HG02610 (cell line): Measurements from ENCODE around the gene SFXN5.
"Not testable (repeated sequence)": the region's sequence is repeated elsewhere in the genome, so short reads cannot be mapped to it uniquely, and the experiment has no call there.

Experiments used
- ATAC-seq: cut with Tn5 transposase; IDR thresholded peaks from one replicate; pipeline ENCODE4 v1.9.1; 2021; ENCODE audit warnings: mild to moderate bottlenecking, moderate library complexity; ENCODE audit not compliant: unreplicated experiment

SFXN5 gene

GRCh38 chr2:72914589-72915319 lies 156.8 kb downstream of the SFXN5 start:
- no peak for ATAC-seq

- ATAC-seq, result no peak
Observed at GRCh38 chr2:72914206-72914559, 157.3 kb downstream of the SFXN5 start.

- no peak for ATAC-seq
Observed at GRCh38 chr2:72913486-72914205, 157.9 kb downstream of the SFXN5 start.

- ATAC-seq, result no peak
Observed at GRCh38 chr2:72911256-72911655, 160.3 kb downstream of the SFXN5 start.

- ATAC-seq, result no peak
Observed at GRCh38 chr2:72908741-72909140, 162.8 kb downstream of the SFXN5 start.

- not testable (repeated sequence) for ATAC-seq
Observed at GRCh38 chr2:72907369-72907768, 164.1 kb downstream of the SFXN5 start.

- ATAC-seq, result no peak
Observed at GRCh38 chr2:72901426-72901825, 170.1 kb downstream of the SFXN5 start.

GRCh38 chr2:72900191-72900825 lies 171.2 kb downstream of the SFXN5 start:
- no peak for ATAC-seq

GRCh38 chr2:72898585-72898906 lies 173.0 kb downstream of the SFXN5 start:
- no peak for ATAC-seq

GRCh38 chr2:72897785-72898584 lies 173.5 kb downstream of the SFXN5 start:
- ATAC-seq, result no peak

- no peak for ATAC-seq
Observed at GRCh38 chr2:72896446-72896845, 175.1 kb downstream of the SFXN5 start.

GRCh38 chr2:72895759-72896281 lies 175.7 kb downstream of the SFXN5 start:
- no peak for ATAC-seq

GRCh38 chr2:72895154-72895553 lies 176.4 kb downstream of the SFXN5 start:
- ATAC-seq, result no peak

GRCh38 chr2:72894514-72894913 lies 177.0 kb downstream of the SFXN5 start:
- ATAC-seq, result peak; percentile 26

- peak; percentile 65 for ATAC-seq
Observed at GRCh38 chr2:72893594-72894319, 177.8 kb downstream of the SFXN5 start.

- peak; percentile 55 for ATAC-seq
Observed at GRCh38 chr2:72892506-72893173, 178.9 kb downstream of the SFXN5 start.
